Nephron progenitor cell (in vitro differentiated cells): ENCODE data around the gene DNAJC6.

Source experiments
- DNase-seq: peaks from one replicate; pipeline ENCODE4 v3.0.0; 2021
- H3K27ac Mint-ChIP-seq: 2 replicates; pipeline ENCODE4 v1.8.0; 2021; ENCODE audit warnings: mild to moderate bottlenecking, moderate library complexity, mixed read lengths
- H3K27me3 Mint-ChIP-seq: 2 replicates; pipeline ENCODE4 v1.8.0; 2021; ENCODE audit warnings: mild to moderate bottlenecking, low read depth, mixed read lengths; ENCODE audit not compliant: poor library complexity
- H3K36me3 Mint-ChIP-seq: 2 replicates; pipeline ENCODE4 v1.8.0; 2021; ENCODE audit warnings: low read depth, mixed read lengths
- H3K4me1 Mint-ChIP-seq: 2 replicates; pipeline ENCODE4 v1.8.0; 2021; ENCODE audit warnings: mixed read lengths
- H3K4me3 Mint-ChIP-seq: 2 replicates; pipeline ENCODE4 v1.8.0; 2021; ENCODE audit warnings: mild to moderate bottlenecking, moderate library complexity, mixed read lengths
- H3K9me3 Mint-ChIP-seq: 2 replicates; pipeline ENCODE4 v1.8.0; 2021; ENCODE audit warnings: mild to moderate bottlenecking, moderate library complexity, mixed read lengths
- TF ChIP-seq, protein P1 (sequence below): fragments of 200-600 bp; sonication (generic); IDR thresholded peaks from 2 replicates; pipeline ENCODE4 v1.5.0; 2021; ENCODE audit warnings: antibody characterized with exemption

DNAJC6 gene

DNA sequence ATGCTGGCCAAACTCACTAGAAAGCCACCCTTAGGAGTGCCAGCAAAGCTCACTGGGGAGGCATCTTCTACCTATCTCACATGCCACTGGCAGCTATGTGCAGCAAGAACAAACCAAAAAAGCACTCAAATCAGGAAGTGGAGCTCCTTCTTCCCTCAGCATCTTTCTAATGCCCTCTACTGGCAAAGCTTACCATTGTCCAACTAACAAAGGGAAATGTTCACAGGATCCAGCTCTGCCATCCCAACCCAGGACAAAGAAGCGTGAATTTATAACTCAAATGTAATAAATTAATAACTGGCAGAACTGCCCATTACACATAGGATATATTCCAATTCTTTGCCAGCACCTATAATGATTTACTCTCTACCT, 150.0 kb downstream of the DNAJC6 start:
- Mint-ChIP-seq H3K4me3 (no peak overlapping the region), H3K4me1 (peaks cover 6% of the 10 kb centered on the region), H3K27ac (no peak overlapping the region), H3K36me3 (peaks cover 27% of the 10 kb centered on the region), H3K27me3 (peaks cover 3% of the 10 kb centered on the region), H3K9me3 (peaks cover 44% of the 10 kb centered on the region)
- no peak for DNase-seq
- TF ChIP-seq, protein P1, sequence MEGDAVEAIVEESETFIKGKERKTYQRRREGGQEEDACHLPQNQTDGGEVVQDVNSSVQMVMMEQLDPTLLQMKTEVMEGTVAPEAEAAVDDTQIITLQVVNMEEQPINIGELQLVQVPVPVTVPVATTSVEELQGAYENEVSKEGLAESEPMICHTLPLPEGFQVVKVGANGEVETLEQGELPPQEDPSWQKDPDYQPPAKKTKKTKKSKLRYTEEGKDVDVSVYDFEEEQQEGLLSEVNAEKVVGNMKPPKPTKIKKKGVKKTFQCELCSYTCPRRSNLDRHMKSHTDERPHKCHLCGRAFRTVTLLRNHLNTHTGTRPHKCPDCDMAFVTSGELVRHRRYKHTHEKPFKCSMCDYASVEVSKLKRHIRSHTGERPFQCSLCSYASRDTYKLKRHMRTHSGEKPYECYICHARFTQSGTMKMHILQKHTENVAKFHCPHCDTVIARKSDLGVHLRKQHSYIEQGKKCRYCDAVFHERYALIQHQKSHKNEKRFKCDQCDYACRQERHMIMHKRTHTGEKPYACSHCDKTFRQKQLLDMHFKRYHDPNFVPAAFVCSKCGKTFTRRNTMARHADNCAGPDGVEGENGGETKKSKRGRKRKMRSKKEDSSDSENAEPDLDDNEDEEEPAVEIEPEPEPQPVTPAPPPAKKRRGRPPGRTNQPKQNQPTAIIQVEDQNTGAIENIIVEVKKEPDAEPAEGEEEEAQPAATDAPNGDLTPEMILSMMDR = peak; percentile 22
